ENCODE measurements around the gene BTBD2. TPM values are rescaled to one million over a fixed set of nuclear protein-coding genes. Genes with fewer than 3 reads are reported as not detected.

The BTBD2 gene
- total RNA-seq, 1 experiment from 2014 or later, result 65.3 TPM

DNA sequence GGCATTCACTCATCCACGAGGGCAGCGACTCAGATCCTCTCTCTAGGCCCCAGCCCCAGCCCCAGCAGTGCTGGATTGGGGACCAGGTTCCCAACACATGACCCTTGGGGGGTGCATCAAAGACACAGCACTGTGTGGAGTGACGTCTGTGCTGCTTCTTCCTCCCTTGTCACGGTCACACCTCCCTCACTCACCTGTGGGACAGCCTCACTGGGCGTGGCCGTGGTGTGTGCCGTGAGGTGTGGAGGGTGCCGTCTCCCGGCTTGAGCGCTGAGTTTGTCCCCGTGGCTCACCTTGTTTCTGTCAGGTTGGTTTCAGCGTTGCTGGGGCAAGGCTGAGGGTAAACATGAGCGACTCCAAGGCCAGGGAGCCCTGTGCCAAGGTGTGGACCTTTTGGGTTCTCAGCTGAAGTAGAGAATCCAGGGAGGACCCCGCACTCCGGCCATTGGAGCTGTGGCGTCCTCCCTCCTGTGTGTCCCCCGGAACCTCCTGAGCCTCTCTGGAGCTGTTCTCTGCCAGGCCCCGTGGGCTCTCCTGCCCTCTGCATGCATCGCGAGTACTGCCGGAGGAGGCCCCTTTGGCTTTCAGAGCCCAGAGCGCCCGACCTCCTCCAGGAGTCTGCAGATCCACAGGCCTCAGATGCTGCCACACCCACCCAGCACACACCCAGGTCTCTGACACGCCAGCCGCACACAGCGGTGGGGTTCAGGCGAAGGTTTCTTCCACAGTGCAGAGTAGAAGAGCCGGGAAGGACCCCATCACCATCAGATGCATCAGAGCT lies 40.9 kb downstream of the BTBD2 start:
- CTCF ChIA-PET, result no interaction called here
- H3K4me1 Mint-ChIP-seq (ENCODE audit: low read depth, unreplicated experiment), result no peaks in the 10 kb centered on the region
- no peak overlapping the region for H3K27ac Mint-ChIP-seq (ENCODE audit: unreplicated experiment)
- no peak overlapping the region for H3K4me3 Mint-ChIP-seq (ENCODE audit: low read depth, unreplicated experiment)
- BruUV-seq (replicated peaks), result no TSS peak
- no peaks in the 10 kb centered on the region for H3K27me3 Mint-ChIP-seq (ENCODE audit: unreplicated experiment)
- H3K36me3 Mint-ChIP-seq (ENCODE audit: insufficient read depth, unreplicated experiment), result peaks cover 12% of the 10 kb centered on the region
- H3K9me3 Mint-ChIP-seq (ENCODE audit: low read depth, unreplicated experiment), result no peaks in the 10 kb centered on the region
- no peak for DNase-seq
- no peak for TF ChIP-seq CTCF (IDR thresholded peaks at IDR 0.05; ENCODE audit: unreplicated experiment)
- intact Hi-C loops (cut with micrococcal nuclease; ENCODE audit: unreplicated experiment), result no loop called here

- Mint-ChIP-seq H3K4me3 (ENCODE audit: low read depth, unreplicated experiment) (no peak overlapping the region), H3K4me1 (ENCODE audit: low read depth, unreplicated experiment) (no peaks in the 10 kb centered on the region), H3K9me3 (ENCODE audit: low read depth, unreplicated experiment) (no peaks in the 10 kb centered on the region), H3K27me3 (ENCODE audit: unreplicated experiment) (no peaks in the 10 kb centered on the region), H3K36me3 (ENCODE audit: insufficient read depth, unreplicated experiment) (peaks cover 15% of the 10 kb centered on the region), H3K27ac (ENCODE audit: unreplicated experiment) (no peak overlapping the region)
- intact Hi-C loops (cut with micrococcal nuclease; ENCODE audit: unreplicated experiment), result no loop called here
- CTCF ChIA-PET, result no interaction called here
- DNase-seq, result no peak
- no peak for TF ChIP-seq CTCF (IDR thresholded peaks at IDR 0.05; ENCODE audit: unreplicated experiment)
- no TSS peak for BruUV-seq (replicated peaks)
These were observed 44.6 kb downstream of the BTBD2 start for GRCh38 chr19:1970806-1971502.

- Mint-ChIP-seq H3K9me3 (ENCODE audit: low read depth, unreplicated experiment) (no peaks in the 10 kb centered on the region), H3K4me3 (ENCODE audit: low read depth, unreplicated experiment) (no peak overlapping the region), H3K27me3 (ENCODE audit: unreplicated experiment) (no peaks in the 10 kb centered on the region), H3K27ac (ENCODE audit: unreplicated experiment) (no peak overlapping the region), H3K36me3 (ENCODE audit: insufficient read depth, unreplicated experiment) (peaks cover 17% of the 10 kb centered on the region), H3K4me1 (ENCODE audit: low read depth, unreplicated experiment) (no peaks in the 10 kb centered on the region)
- intact Hi-C loops (cut with micrococcal nuclease; ENCODE audit: unreplicated experiment), result no loop called here
- TF ChIP-seq CTCF (IDR thresholded peaks at IDR 0.05; ENCODE audit: unreplicated experiment), result no peak
- CTCF ChIA-PET, result no interaction called here
- BruUV-seq (replicated peaks), result no TSS peak
- DNase-seq, result no peak
These were observed 45.3 kb downstream of the BTBD2 start for GRCh38 chr19:1970003-1970805.

DNA sequence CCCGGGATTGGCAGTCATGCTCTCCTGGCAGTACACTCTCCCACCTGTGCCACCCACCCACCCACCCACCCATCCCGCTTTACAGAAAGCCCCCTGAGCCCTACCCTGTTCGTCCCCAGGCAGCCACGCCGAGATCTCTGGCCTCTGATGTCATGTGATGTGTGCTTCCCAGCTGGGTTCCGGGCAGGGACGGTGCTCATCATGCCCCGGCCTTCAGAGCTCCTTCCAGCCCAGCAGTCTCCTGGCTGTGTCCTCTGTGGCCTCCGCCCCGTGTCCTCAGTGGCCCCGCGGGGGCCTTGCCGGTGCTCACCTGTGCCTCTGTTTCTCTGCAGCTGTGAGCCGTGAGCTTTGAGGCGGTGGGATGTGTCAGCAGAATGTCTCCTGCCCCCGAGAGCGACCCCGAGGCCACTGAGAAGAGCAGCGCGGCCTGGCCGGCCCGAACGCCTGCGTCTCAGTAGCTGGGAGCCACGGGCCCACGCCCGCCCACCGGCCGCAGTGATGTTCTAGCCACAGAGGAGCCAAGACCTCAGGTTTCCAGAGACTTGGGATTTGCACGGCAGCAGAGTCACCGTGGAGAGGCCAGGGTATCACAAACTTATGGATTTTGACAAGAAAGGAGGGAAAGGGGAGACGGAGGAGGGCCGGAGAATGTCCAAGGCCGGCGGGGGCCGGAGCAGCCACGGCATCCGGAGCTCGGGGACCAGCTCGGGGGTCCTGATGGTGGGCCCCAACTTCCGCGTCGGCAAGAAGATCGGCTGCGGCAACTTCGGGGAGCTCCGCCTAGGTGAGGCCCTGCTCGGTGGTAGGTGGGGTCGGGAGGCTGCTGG lies 46.1 kb downstream of the BTBD2 start:
- no peak overlapping the region for H3K4me3 Mint-ChIP-seq (ENCODE audit: low read depth, unreplicated experiment)
- intact Hi-C loops (cut with micrococcal nuclease; ENCODE audit: unreplicated experiment), result no loop called here
- H3K27ac Mint-ChIP-seq (ENCODE audit: unreplicated experiment), result no peak overlapping the region
- CTCF ChIA-PET, result no interaction called here
- no peaks in the 10 kb centered on the region for H3K27me3 Mint-ChIP-seq (ENCODE audit: unreplicated experiment)
- BruUV-seq (replicated peaks), result no TSS peak
- H3K36me3 Mint-ChIP-seq (ENCODE audit: insufficient read depth, unreplicated experiment), result peaks cover 17% of the 10 kb centered on the region
- H3K9me3 Mint-ChIP-seq (ENCODE audit: low read depth, unreplicated experiment), result no peaks in the 10 kb centered on the region
- DNase-seq, result no peak
- no peaks in the 10 kb centered on the region for H3K4me1 Mint-ChIP-seq (ENCODE audit: low read depth, unreplicated experiment)
- no peak for TF ChIP-seq CTCF (IDR thresholded peaks at IDR 0.05; ENCODE audit: unreplicated experiment)
